Ascending aorta (tissue), 2 donors: ENCODE results near the gene CXCR4. TPM values are rescaled to one million over a fixed set of nuclear protein-coding genes. Genes with fewer than 3 reads are reported as not detected.

ENCODE experiments used
- DNase-seq, 2 donors: peaks; one replicate each; pipeline ENCODE4 v3.0.0-alpha.2; 2019; ENCODE audit warnings: low spot score in 2 of 2
- H3K27ac ChIP-seq, 2 donors: fragments of 200-600 bp; sonication (generic); one replicate each; pipeline ENCODE4 v1.5.1; 2016 to 2017; ENCODE audit warnings: mild to moderate bottlenecking in 1 of 2
- H3K27me3 ChIP-seq: fragments of 200-600 bp; sonication (generic); one replicate; pipeline ENCODE4 v1.5.1; 2017
- H3K36me3 ChIP-seq, 2 donors: fragments of 200-600 bp; sonication (generic); one replicate each; pipeline ENCODE4 v1.5.1; 2016
- H3K4me1 ChIP-seq, 2 donors: fragments of 200-600 bp; sonication (generic); one replicate each; pipeline ENCODE4 v1.5.1; 2016 to 2017; ENCODE audit warnings: mild to moderate bottlenecking in 1 of 2
- H3K4me3 ChIP-seq, 2 donors: fragments of 200-600 bp; sonication (generic); one replicate each; pipeline ENCODE4 v1.5.1; 2016 to 2017; ENCODE audit warnings: mild to moderate bottlenecking in 1 of 2
- H3K9me3 ChIP-seq, 2 donors: fragments of 200-600 bp; sonication (generic); one replicate each; pipeline ENCODE4 v1.5.1; 2016
- intact Hi-C: fragments of 100-400 bp; cut with DNase I; formaldehyde crosslinking; loops from one replicate; pipeline ENCODE4 v1.15.1; 2023
- total RNA-seq: library from RNA; depleted of rRNA; stranded (reverse); fragments of >200 nt; gene quantifications from one replicate; pipeline ENCODE4 v1.1.0, GENCODE V29; 2016
- TF ChIP-seq, protein P1 (sequence below), 3 experiments: fragments of 200-600 bp in 2 of 3; fragments of 450-650 bp in 1 of 3; sonication (generic) in 2 of 3; IDR thresholded peaks; one replicate each; pipeline ENCODE4 v1.5.1; 2016 to 2019; ENCODE audit warnings: antibody characterized with exemption in 3 of 3, mild to moderate bottlenecking in 1 of 3, moderate library complexity in 1 of 3

Gene CXCR4
- total RNA-seq, 1 donor from 2014 or later = 15.5 TPM

DNA sequence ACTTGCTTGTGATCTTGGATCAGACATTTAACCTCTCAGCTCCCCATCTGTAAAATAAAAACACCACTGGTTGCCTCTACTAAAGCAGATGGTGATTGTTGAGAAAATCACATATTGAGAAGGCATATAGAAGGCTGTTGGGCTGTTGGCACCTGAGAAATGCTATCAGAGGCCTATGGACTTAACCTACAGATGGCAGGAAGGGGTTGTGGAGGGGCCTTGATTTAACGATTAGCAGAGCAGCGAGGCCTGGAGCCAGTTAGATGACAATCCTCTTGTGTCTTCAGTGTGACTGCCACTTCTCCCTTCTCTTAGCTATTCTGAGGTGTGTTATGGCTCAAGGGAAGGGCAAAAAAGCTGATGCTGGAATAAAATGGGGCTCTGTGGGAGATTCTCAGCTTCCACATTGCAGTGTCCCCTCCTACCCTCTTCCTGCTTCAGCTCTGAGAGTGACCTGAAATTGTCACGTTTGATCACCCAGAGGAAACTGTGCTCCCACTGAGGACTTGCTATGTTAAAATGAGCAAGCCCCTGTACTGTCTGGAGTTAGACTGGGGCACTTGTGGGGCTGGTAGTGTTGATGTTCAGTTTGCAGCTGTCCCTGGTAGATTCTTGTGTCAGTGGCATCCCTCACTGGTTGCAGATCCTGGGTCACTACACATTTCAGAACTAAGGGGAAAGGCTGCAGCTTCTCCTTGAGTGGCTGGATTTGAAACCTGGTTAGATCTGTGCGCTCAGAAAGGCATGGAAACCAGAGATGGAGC lies 31.5 kb downstream of the CXCR4 start:
- Histone ChIP-seq H3K27ac (no peak overlapping the region), H3K27me3 (no peaks in the 10 kb centered on the region), H3K4me3 (no peak overlapping the region), H3K36me3 (no peaks in the 10 kb centered on the region), H3K4me1 (no peaks in the 10 kb centered on the region), H3K9me3 (no peaks in the 10 kb centered on the region)
- no peak for DNase-seq
- TF ChIP-seq, protein P1, sequence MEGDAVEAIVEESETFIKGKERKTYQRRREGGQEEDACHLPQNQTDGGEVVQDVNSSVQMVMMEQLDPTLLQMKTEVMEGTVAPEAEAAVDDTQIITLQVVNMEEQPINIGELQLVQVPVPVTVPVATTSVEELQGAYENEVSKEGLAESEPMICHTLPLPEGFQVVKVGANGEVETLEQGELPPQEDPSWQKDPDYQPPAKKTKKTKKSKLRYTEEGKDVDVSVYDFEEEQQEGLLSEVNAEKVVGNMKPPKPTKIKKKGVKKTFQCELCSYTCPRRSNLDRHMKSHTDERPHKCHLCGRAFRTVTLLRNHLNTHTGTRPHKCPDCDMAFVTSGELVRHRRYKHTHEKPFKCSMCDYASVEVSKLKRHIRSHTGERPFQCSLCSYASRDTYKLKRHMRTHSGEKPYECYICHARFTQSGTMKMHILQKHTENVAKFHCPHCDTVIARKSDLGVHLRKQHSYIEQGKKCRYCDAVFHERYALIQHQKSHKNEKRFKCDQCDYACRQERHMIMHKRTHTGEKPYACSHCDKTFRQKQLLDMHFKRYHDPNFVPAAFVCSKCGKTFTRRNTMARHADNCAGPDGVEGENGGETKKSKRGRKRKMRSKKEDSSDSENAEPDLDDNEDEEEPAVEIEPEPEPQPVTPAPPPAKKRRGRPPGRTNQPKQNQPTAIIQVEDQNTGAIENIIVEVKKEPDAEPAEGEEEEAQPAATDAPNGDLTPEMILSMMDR (IDR thresholded peaks at IDR 0.05) = no peak
- intact Hi-C loops = no loop called here

DNA sequence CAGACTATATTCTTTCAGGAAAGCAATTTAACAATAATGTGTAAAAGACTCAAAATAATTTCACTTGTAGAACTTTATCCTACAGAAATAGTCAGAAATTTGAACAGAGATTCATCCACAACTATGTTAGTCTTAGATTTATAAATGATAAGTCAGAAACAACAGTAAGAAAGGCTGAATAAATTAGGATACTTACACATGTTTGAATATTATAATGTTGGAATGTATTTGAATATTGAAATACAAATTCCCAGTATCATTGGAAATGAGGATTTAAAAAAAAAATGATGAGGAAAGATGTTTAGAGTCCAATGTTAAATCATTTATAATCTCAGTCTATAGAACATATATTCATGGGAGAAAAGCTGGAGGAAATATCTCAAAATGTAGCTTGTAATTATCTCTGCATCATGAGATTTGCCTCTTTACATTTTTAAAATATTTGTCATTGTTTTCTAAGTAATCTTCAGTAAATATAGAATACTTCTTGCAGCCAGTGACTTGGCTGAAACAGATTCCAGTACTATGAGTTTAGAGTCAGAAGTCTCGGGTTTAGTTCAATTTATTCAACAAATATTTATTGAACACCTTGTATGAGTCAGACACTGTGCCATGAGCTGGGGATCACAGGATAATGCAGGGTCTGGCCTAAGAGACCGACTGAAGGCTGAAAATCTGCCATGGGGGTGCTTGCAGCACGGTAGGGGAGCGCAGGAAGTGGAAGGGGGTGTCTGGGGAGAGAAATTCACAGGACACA lies 32.3 kb downstream of the CXCR4 start:
- no peaks in the 10 kb centered on the region for H3K27me3 ChIP-seq
- H3K27ac ChIP-seq = no peak overlapping the region
- H3K36me3 ChIP-seq = no peaks in the 10 kb centered on the region
- TF ChIP-seq, protein P1 (IDR thresholded peaks at IDR 0.05) = no peak
- intact Hi-C loops = no loop called here
- H3K9me3 ChIP-seq = no peaks in the 10 kb centered on the region
- no peak for DNase-seq
- no peak overlapping the region for H3K4me3 ChIP-seq
- H3K4me1 ChIP-seq = no peaks in the 10 kb centered on the region

DNA sequence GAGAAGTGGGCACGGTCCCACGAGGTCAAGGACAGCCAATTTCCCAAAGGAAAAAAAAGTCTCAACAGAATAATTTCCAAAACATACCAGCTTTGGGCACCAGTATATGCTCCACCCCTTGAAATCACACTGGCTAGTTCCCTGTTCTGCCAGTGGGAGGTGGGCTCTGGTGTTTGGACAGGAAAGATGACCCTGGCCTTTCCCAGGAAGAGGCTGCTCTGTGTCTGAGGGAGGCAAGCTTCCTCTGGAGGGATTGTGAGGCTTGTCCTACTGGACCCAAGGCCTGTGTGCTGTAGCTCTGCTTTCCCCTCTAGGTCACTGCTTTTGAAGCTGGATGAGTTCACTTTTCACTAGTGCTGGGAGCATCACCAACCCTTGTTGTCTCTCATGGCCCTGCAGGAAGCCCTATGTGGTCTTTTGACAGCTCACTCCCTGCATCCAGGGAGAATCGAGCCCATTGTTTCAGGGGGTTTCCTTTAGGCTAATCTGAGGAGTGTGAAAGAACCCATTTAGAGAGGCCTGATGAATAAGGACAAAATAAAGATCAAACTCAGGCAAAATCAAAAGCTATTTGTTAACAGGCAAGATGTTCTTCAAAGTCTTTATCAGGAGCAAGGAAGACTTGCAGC lies 36.3 kb downstream of the CXCR4 start:
- Histone ChIP-seq H3K4me1 (no peaks in the 10 kb centered on the region), H3K9me3 (no peaks in the 10 kb centered on the region), H3K36me3 (no peaks in the 10 kb centered on the region), H3K27ac (no peak overlapping the region), H3K4me3 (no peak overlapping the region), H3K27me3 (no peaks in the 10 kb centered on the region)
- DNase-seq = no peak
- TF ChIP-seq, protein P1 (IDR thresholded peaks at IDR 0.05) = no peak
- intact Hi-C loops = no loop called here

DNA sequence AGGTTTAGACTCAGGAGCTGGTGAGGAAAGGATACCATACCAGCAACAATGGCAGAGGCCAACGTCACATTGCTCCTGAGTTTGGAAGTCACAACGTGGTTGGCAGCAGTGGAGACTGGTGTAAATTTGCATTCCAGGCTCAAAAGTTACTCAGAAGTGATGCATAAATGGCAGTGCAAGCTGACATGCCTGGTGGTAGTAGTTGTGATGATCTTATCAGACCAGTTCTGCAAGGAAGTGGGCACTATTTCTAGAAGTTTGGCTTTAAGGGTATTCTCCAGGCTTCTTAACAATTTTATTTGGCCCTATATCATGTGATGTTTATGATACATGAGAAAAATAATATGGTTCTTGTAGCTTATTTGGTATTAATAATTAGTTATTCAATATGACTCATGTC lies 37.8 kb downstream of the CXCR4 start:
- Histone ChIP-seq H3K36me3 (no peaks in the 10 kb centered on the region), H3K9me3 (no peaks in the 10 kb centered on the region), H3K27me3 (no peaks in the 10 kb centered on the region), H3K4me3 (no peak overlapping the region), H3K27ac (no peak overlapping the region), H3K4me1 (no peaks in the 10 kb centered on the region)
- no peak for DNase-seq
- intact Hi-C loops = no loop called here
- TF ChIP-seq, protein P1 (IDR thresholded peaks at IDR 0.05) = no peak

DNA sequence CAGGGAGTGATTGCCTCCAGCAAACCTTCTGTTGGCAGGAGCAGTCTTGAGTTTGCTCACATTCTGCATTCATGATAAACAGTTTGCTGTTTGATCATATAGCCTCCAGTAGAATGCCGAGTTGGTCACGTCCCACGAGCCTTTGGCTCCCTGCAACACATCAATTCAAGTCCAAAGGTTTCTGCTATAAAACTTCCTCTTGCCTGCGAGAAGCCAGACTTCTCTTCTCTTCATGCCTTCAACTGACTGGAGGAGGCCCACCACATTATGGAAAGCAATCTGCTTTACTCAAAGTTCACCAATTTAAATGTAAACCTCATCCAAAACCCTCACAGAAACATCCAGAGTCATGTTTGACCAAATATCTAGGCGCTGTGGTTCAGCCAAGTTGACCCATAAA lies 40.8 kb downstream of the CXCR4 start:
- TF ChIP-seq, protein P1 (IDR thresholded peaks at IDR 0.05) = no peak
- DNase-seq = no peak

More for the DNA sequence above, 40.8 kb downstream of the CXCR4 start:
- H3K4me1 ChIP-seq = no peaks in the 10 kb centered on the region
- H3K27me3 ChIP-seq = no peaks in the 10 kb centered on the region
- no peak overlapping the region for H3K27ac ChIP-seq
- no peaks in the 10 kb centered on the region for H3K36me3 ChIP-seq
- H3K4me3 ChIP-seq = no peak overlapping the region
- intact Hi-C loops = no loop called here
- no peaks in the 10 kb centered on the region for H3K9me3 ChIP-seq
